H9 (cell line): ENCODE measurements around the gene GPR68. TPM values are rescaled to one million over a fixed set of nuclear protein-coding genes. Genes with fewer than 3 reads are reported as not detected.

Experiments used
- DNase-seq: peaks from one replicate; pipeline ENCODE4 v3.0.0-alpha.2; 2017
- H2AFZ ChIP-seq: one replicate; pipeline ENCODE4 v1.6.1; 2013; ENCODE audit warnings: mild to moderate bottlenecking, low read length, control low read depth, moderate library complexity
- H2AK5ac ChIP-seq: 2 replicates; pipeline ENCODE4 v1.6.1; 2013; ENCODE audit warnings: low read length, control low read depth, mixed read lengths; ENCODE audit not compliant: insufficient read length
- H2BK120ac ChIP-seq: one replicate; pipeline ENCODE4 v1.6.1; 2013; ENCODE audit warnings: low read depth, mild to moderate bottlenecking, low read length, control low read depth, inconsistent platforms; ENCODE audit not compliant: poor library complexity, severe bottlenecking
- H2BK12ac ChIP-seq: 2 replicates; pipeline ENCODE4 v1.6.1; 2013; ENCODE audit warnings: low read length, control low read depth, mixed read lengths, low read depth; ENCODE audit not compliant: insufficient read length
- H2BK15ac ChIP-seq: 2 replicates; pipeline ENCODE4 v1.6.1; 2013; ENCODE audit warnings: low read depth, low read length, control low read depth
- H2BK20ac ChIP-seq: one replicate; pipeline ENCODE4 v1.6.1; 2013; ENCODE audit warnings: low read depth, mild to moderate bottlenecking, low read length, control low read depth, inconsistent platforms; ENCODE audit not compliant: poor library complexity, severe bottlenecking
- H2BK5ac ChIP-seq: 2 replicates; pipeline ENCODE4 v1.6.1; 2013; ENCODE audit warnings: low read length, control low read depth, mixed read lengths; ENCODE audit not compliant: insufficient read length
- H3K14ac ChIP-seq: 2 replicates; pipeline ENCODE4 v1.6.1; 2013; ENCODE audit warnings: low read length, control low read depth; ENCODE audit not compliant: insufficient read depth
- H3K18ac ChIP-seq: 2 replicates; pipeline ENCODE4 v1.6.1; 2013; ENCODE audit warnings: low read depth, mild to moderate bottlenecking, mixed read lengths, low read length, control low read depth; ENCODE audit not compliant: insufficient read length
- H3K23ac ChIP-seq: 2 replicates; pipeline ENCODE4 v1.6.1; 2013; ENCODE audit warnings: low read length, control low read depth, mixed read lengths, low read depth; ENCODE audit not compliant: insufficient read length
- H3K23me2 ChIP-seq: 2 replicates; pipeline ENCODE4 v1.6.1; 2013; ENCODE audit warnings: low read depth, mild to moderate bottlenecking, mixed read lengths, low read length, control low read depth; ENCODE audit not compliant: insufficient read length, poor library complexity, severe bottlenecking
- H3K27ac ChIP-seq: 2 replicates; pipeline ENCODE4 v1.5.1; 2013; ENCODE audit warnings: low read length, control low read depth, mixed read lengths, low read depth; ENCODE audit not compliant: insufficient read length
- H3K27me3 ChIP-seq: 2 replicates; pipeline ENCODE4 v1.6.1; 2013; ENCODE audit warnings: low read length, control low read depth, inconsistent platforms; ENCODE audit not compliant: insufficient read depth
- H3K4ac ChIP-seq: 2 replicates; pipeline ENCODE4 v1.6.1; 2013; ENCODE audit warnings: low read depth, mild to moderate bottlenecking, control low read depth, inconsistent platforms, low read length, moderate library complexity
- H3K4me1 ChIP-seq: 2 replicates; pipeline ENCODE4 v1.6.1; 2013; ENCODE audit warnings: low read length, control low read depth, inconsistent platforms; ENCODE audit not compliant: insufficient read depth
- H3K4me2 ChIP-seq: 2 replicates; pipeline ENCODE4 v1.6.1; 2013; ENCODE audit warnings: low read length, control low read depth, mixed read lengths; ENCODE audit not compliant: insufficient read length, insufficient read depth
- H3K56ac ChIP-seq: 2 replicates; pipeline ENCODE4 v1.6.1; 2013; ENCODE audit warnings: low read depth, mild to moderate bottlenecking, mixed read lengths, low read length, control low read depth; ENCODE audit not compliant: insufficient read length
- H3K79me1 ChIP-seq: 2 replicates; pipeline ENCODE4 v1.6.1; 2013; ENCODE audit warnings: low read depth, mild to moderate bottlenecking, moderate library complexity, low read length, control low read depth, inconsistent platforms; ENCODE audit not compliant: insufficient read depth, poor library complexity, severe bottlenecking
- H3K79me2 ChIP-seq: 2 replicates; pipeline ENCODE4 v1.6.1; 2013; ENCODE audit warnings: low read length, control low read depth, inconsistent platforms; ENCODE audit not compliant: insufficient read depth
- H3K9ac ChIP-seq: 2 replicates; pipeline ENCODE4 v1.6.1; 2013; ENCODE audit warnings: low read length, control low read depth, mixed read lengths; ENCODE audit not compliant: insufficient read length; ENCODE audit errors: extremely low read depth
- H3K9me3 ChIP-seq: one replicate; pipeline ENCODE4 v1.6.1; 2013; ENCODE audit warnings: low read depth, low read length, inconsistent platforms; ENCODE audit not compliant: control insufficient read depth
- H3T11ph ChIP-seq: one replicate; pipeline ENCODE4 v1.6.1; 2013; ENCODE audit warnings: mild to moderate bottlenecking, low read length, control low read depth, inconsistent platforms
- H4K20me1 ChIP-seq: one replicate; pipeline ENCODE4 v1.6.1; 2013; ENCODE audit not compliant: control insufficient read depth, insufficient read length, insufficient read depth
- H4K5ac ChIP-seq: 2 replicates; pipeline ENCODE4 v1.6.1; 2013; ENCODE audit warnings: low read depth, mild to moderate bottlenecking, mixed read lengths, low read length, control low read depth; ENCODE audit not compliant: insufficient read length
- H4K8ac ChIP-seq: replicated peaks from 2 replicates; pipeline ENCODE4 v1.6.1; 2013; ENCODE audit warnings: low read length, control low read depth, mixed read lengths, low read depth; ENCODE audit not compliant: insufficient read length
- H4K91ac ChIP-seq: 2 replicates; pipeline ENCODE4 v1.6.1; 2013; ENCODE audit warnings: low read depth, mild to moderate bottlenecking, moderate library complexity, mixed read lengths, low read length, control low read depth; ENCODE audit not compliant: insufficient read length
- H3K27ac Mint-ChIP-seq, 3 experiments: 2 replicates in 2 of 3; 3 replicates in 1 of 3; pipeline ENCODE4 v1.8.0; 2020 to 2021; ENCODE audit warnings: mixed read lengths in 3 of 3, mild to moderate bottlenecking in 1 of 3, moderate library complexity in 1 of 3
- H3K27me3 Mint-ChIP-seq: 2 replicates; pipeline ENCODE4 v1.8.0; 2021; ENCODE audit warnings: low read depth, mild to moderate bottlenecking, moderate library complexity, mixed read lengths
- H3K36me3 Mint-ChIP-seq, 3 experiments: 2 replicates in 2 of 3; 3 replicates in 1 of 3; pipeline ENCODE4 v1.8.0; 2020 to 2021; ENCODE audit warnings: low read depth in 3 of 3, mixed read lengths in 3 of 3; ENCODE audit not compliant: insufficient read depth in 1 of 3
- H3K4me1 Mint-ChIP-seq, 2 experiments: 2 replicates each; pipeline ENCODE4 v1.8.0; 2020; ENCODE audit warnings: mixed read lengths in 2 of 2
- H3K4me3 Mint-ChIP-seq, 2 experiments: 2 replicates in 1 of 2; 3 replicates in 1 of 2; pipeline ENCODE4 v1.8.0; 2020 to 2021; ENCODE audit warnings: mild to moderate bottlenecking in 2 of 2, mixed read lengths in 2 of 2, moderate library complexity in 1 of 2
- H3K9me3 Mint-ChIP-seq, 2 experiments: 2 replicates in 1 of 2; 3 replicates in 1 of 2; pipeline ENCODE4 v1.8.0; 2020; ENCODE audit warnings: mild to moderate bottlenecking in 2 of 2, mixed read lengths in 2 of 2, moderate library complexity in 1 of 2
- CTCF ChIP-seq: fragments of 200-600 bp; sonication (generic); conservative IDR thresholded peaks from 3 replicates; pipeline ENCODE4 v1.8.0; 2021; ENCODE audit warnings: antibody characterized with exemption, mild to moderate bottlenecking
- WGBS: extraction: QIAGEN DNeasy Blood & Tissue Kit; methylation state at CpG from one replicate; pipeline ENCODE4 v1.1.7; 2013; ENCODE audit warnings: missing lambda C conversion rate, low lambda C conversion rate, mixed read lengths; ENCODE audit not compliant: insufficient read length; ENCODE audit errors: extremely low coverage; 5-methylcytosine and 5-hydroxymethylcytosine counted together
- total RNA-seq: library from RNA; stranded (reverse); gene quantifications from 2 replicates; pipeline ENCODE4 v1.2.1, GENCODE V29; 2021

Gene GPR68
- total RNA-seq, 1 experiment from 2014 or later, result 0.33 TPM

DNA sequence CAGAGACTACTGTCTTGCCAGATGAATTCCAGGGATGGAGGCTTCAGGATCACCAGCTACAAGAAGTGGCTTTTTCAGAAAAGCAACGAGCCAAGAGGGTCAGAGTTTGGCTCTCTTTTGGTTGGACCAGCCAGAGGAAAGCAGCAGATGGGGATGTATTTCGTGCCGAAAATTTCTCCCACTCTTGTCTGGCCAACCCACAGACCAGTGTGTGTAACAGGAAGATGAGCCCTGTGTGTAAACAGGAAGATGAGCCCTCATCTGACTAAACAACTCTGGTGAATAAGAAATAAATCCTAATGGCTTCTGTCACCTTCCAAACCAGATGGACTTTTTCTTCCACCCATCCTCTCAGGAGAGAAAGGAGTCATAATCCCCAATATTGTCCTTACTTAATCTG is 13.1 kb downstream of the GPR68 start:
- no peak overlapping the region for H2BK120ac ChIP-seq
- H3K36me3 Mint-ChIP-seq, result peaks cover 12 to 19% (median 14%) of the 10 kb centered on the region in 3 experiments
- H2BK5ac ChIP-seq, result no peak overlapping the region
- H4K91ac ChIP-seq, result no peak overlapping the region
- no peak overlapping the region for H3K14ac ChIP-seq
- H3K4ac ChIP-seq, result no peak overlapping the region
- H3K9me3 ChIP-seq, result no peaks in the 10 kb centered on the region
- H4K20me1 ChIP-seq, result no peaks in the 10 kb centered on the region
- H2AFZ ChIP-seq, result no peak overlapping the region
- no peak overlapping the region for H3K27ac ChIP-seq
- H3K27me3 Mint-ChIP-seq, result peaks cover 12% of the 10 kb centered on the region
- no peak overlapping the region for H3K4me2 ChIP-seq
- no peaks in the 10 kb centered on the region for H3K79me2 ChIP-seq
- no peak overlapping the region for H2BK20ac ChIP-seq
- H3K4me1 ChIP-seq, result peaks cover 4% of the 10 kb centered on the region
- no peak overlapping the region for H3K27ac Mint-ChIP-seq
- H3K27me3 ChIP-seq, result no peaks in the 10 kb centered on the region
- peaks cover 12 to 13% of the 10 kb centered on the region in 2 experiments for H3K4me1 Mint-ChIP-seq
- H3T11ph ChIP-seq, result no peak overlapping the region
- no peak overlapping the region for H4K5ac ChIP-seq
- TF ChIP-seq CTCF, result no peak
- no peak overlapping the region for H3K9ac ChIP-seq
- H3K4me3 Mint-ChIP-seq, result no peak overlapping the region
- H2AK5ac ChIP-seq, result no peak overlapping the region
- H3K23me2 ChIP-seq, result no peaks in the 10 kb centered on the region
- no peak overlapping the region for H3K23ac ChIP-seq
- H4K8ac ChIP-seq, result no peak overlapping the region
- H3K79me1 ChIP-seq, result no peaks in the 10 kb centered on the region
- H2BK15ac ChIP-seq, result no peak overlapping the region
- H3K9me3 Mint-ChIP-seq, result peaks cover 10 to 16% of the 10 kb centered on the region in 2 experiments; a peak in 4 of 5 replicates
- WGBS, result no CpG with 5 or more reads among the region's 3 CpGs
- no peak for DNase-seq
- H2BK12ac ChIP-seq, result no peak overlapping the region
- no peak overlapping the region for H3K18ac ChIP-seq
- H3K56ac ChIP-seq, result no peak overlapping the region
